K562 (cell line): ENCODE measurements around the gene BCAR3. TPM values are rescaled to one million over a fixed set of nuclear protein-coding genes. Genes with fewer than 3 reads are reported as not detected.

Experiments used
- BCL6 ChIP-seq: fragments of 250-450 bp; sonication (Bioruptor Pico); IDR thresholded peaks from 2 replicates; pipeline ENCODE4 v1.4.0; 2020
- E2F6 ChIP-seq, 2 experiments: IDR thresholded peaks; 2 replicates each; pipeline ENCODE4 v1.6.1; 2011; ENCODE audit warnings: borderline replicate concordance in 1 of 2, control low read depth in 1 of 2, low read depth in 1 of 2, low read length in 1 of 2, mild to moderate bottlenecking in 1 of 2, mixed read lengths in 1 of 2, moderate library complexity in 1 of 2; ENCODE audit not compliant: insufficient read depth in 1 of 2, insufficient read length in 1 of 2, poor library complexity in 1 of 2, severe bottlenecking in 1 of 2; ENCODE audit errors: extremely low read depth in 1 of 2
- ETV5 ChIP-seq: sonication (generic); formaldehyde crosslinking; IDR thresholded peaks from 2 replicates; pipeline ENCODE4 v1.4.0; 2020; ENCODE audit warnings: low read depth, mild to moderate bottlenecking, missing genetic modification reagents
- FOXA3 ChIP-seq, 2 experiments: fragments of 450-650 bp in 1 of 2; sonication (generic) in 1 of 2; formaldehyde crosslinking; IDR thresholded peaks in 1 of 2; conservative IDR thresholded peaks in 1 of 2; 2 replicates each; pipeline versions ENCODE4 v1.4.0 to v1.8.0; 2020 to 2022; ENCODE audit warnings: mild to moderate bottlenecking in 2 of 2, missing genetic modification reagents in 1 of 2
- GATAD2B ChIP-seq: fragments of 450-650 bp; IDR thresholded peaks from 2 replicates; pipeline ENCODE4 v1.6.1; 2017; ENCODE audit warnings: mild to moderate bottlenecking, borderline replicate concordance
- KDM5B ChIP-seq: fragments of 200-600 bp; sonication (generic); IDR thresholded peaks from 2 replicates; pipeline ENCODE4 v1.6.1; 2012; ENCODE audit warnings: low read depth, mild to moderate bottlenecking, moderate library complexity, low read length, control low read depth, inconsistent platforms; ENCODE audit not compliant: insufficient replicate concordance
- KLF1 ChIP-seq: fragments of 450-650 bp; IDR thresholded peaks from 2 replicates; pipeline ENCODE4 v1.6.1; 2016; ENCODE audit warnings: missing genetic modification characterization, missing compliant biosample characterization
- NCOA6 ChIP-seq: fragments of 450-650 bp; IDR thresholded peaks from 2 replicates; pipeline ENCODE4 v1.6.1; 2017; ENCODE audit warnings: mild to moderate bottlenecking
- POU5F1 ChIP-seq: fragments of 150-350 bp; IDR thresholded peaks from 2 replicates; pipeline ENCODE4 v1.6.1; 2014; ENCODE audit warnings: borderline replicate concordance, low read length, low read depth, mild to moderate bottlenecking; ENCODE audit not compliant: partially characterized antibody
- RAD21 ChIP-seq, 2 experiments: fragments of 250-450 bp in 1 of 2; fragments of 450-650 bp in 1 of 2; sonication (Bioruptor Pico) in 1 of 2; formaldehyde crosslinking in 1 of 2; IDR thresholded peaks in 1 of 2; conservative IDR thresholded peaks in 1 of 2; 2 replicates each; pipeline versions ENCODE4 v1.4.0 to v1.8.0; 2020 to 2022; ENCODE audit warnings: mild to moderate bottlenecking in 2 of 2, moderate library complexity in 1 of 2
- SMARCE1 ChIP-seq: fragments of 450-650 bp; IDR thresholded peaks from 2 replicates; pipeline ENCODE4 v1.7.1; 2016; ENCODE audit warnings: mild to moderate bottlenecking
- SRF ChIP-seq, 2 experiments: fragments of 250-450, 450-650 bp in 1 of 2; sonication (Bioruptor Pico) in 1 of 2; sonication (generic) in 1 of 2; formaldehyde crosslinking; IDR thresholded peaks; 2 replicates each; pipeline versions ENCODE4 v1.5.0 to v1.5.1; 2020 to 2022; ENCODE audit warnings: mild to moderate bottlenecking in 1 of 2, missing genetic modification reagents in 1 of 2
- STAG1 ChIP-seq: sonication (generic); formaldehyde crosslinking; IDR thresholded peaks from 2 replicates; pipeline ENCODE4 v1.5.0; 2020; ENCODE audit warnings: missing genetic modification reagents, borderline replicate concordance
- XRCC3 ChIP-seq: fragments of 450-650 bp; IDR thresholded peaks from 2 replicates; pipeline ENCODE4 v1.6.1; 2017; ENCODE audit warnings: mild to moderate bottlenecking, moderate library complexity
- ZBTB17 ChIP-seq: fragments of 450-650 bp; formaldehyde crosslinking; IDR thresholded peaks from 2 replicates; pipeline ENCODE4 v1.4.0; 2020; ENCODE audit warnings: mild to moderate bottlenecking
- ZC3H8 ChIP-seq: fragments of 450-650 bp; IDR thresholded peaks from 2 replicates; pipeline ENCODE4 v1.6.1; 2017
- ZEB2 ChIP-seq: fragments of 450-650 bp; IDR thresholded peaks from 2 replicates; pipeline ENCODE4 v1.6.1; 2016
- ZNF3 ChIP-seq: fragments of 250-450 bp; sonication (Bioruptor Pico); IDR thresholded peaks from 2 replicates; pipeline ENCODE4 v1.5.0; 2021; ENCODE audit warnings: mild to moderate bottlenecking, moderate library complexity
- ZNF518B ChIP-seq: fragments of 250-450 bp; sonication (Bioruptor Pico); IDR thresholded peaks from 2 replicates; pipeline ENCODE4 v1.5.0; 2021; ENCODE audit warnings: mild to moderate bottlenecking, moderate library complexity
- polyA plus RNA-seq, 8 experiments: library from polyadenylated mRNA; depleted of rRNA in 4 of 8; stranded (reverse) in 5 of 8; unstranded in 3 of 8; fragments of >200 nt; fragmentation: Nextera tagmentation in 2 of 8; fragmentation: Illumina TruSeq in 1 of 8; extraction: Ambion mirVana in 2 of 8; extraction: Trizol in 1 of 8; gene quantifications; 2 replicates each; pipeline versions ENCODE4 v1.2.1 to v1.2.3, GENCODE V29; 2011 to 2014; ENCODE audit warnings: inconsistent platforms in 1 of 8, missing spikeins in 1 of 8
- total RNA-seq, 7 experiments: library from RNA; depleted of rRNA in 6 of 7; stranded (reverse); fragments of >200 nt in 6 of 7; fragmentation: Illumina TruSeq in 2 of 7; extraction: Trizol in 2 of 7; gene quantifications; 2 replicates each; pipeline versions ENCODE4 v1.2.1 to v1.2.3, GENCODE V29; 2011 to 2021; ENCODE audit warnings: low replicate concordance in 1 of 7
- TF ChIP-seq, protein P1 (sequence below): sonication (generic); formaldehyde crosslinking; IDR thresholded peaks from 2 replicates; pipeline ENCODE4 v1.9.0; 2022; ENCODE audit warnings: mild to moderate bottlenecking, missing genetic modification reagents
- TF ChIP-seq, protein P2 (sequence below): fragments of 250-450 bp; sonication (Bioruptor Pico); IDR thresholded peaks from 2 replicates; pipeline ENCODE4 v1.4.0; 2020; ENCODE audit warnings: mild to moderate bottlenecking, moderate library complexity

Gene BCAR3
- total and polyA plus RNA-seq, 9 of the 15 experiments (the other 6 are each of a cell fraction or from before 2014, with no cell fraction given), result 1.8 to 6.3 (median 3.8) TPM

GRCh38 chr1:93567255-93567918 lies 114.2 kb downstream of the BCAR3 start (continued):
- TF ChIP-seq E2F6 (IDR thresholded peaks at IDR 0.05; ENCODE audit: borderline replicate concordance in 1 of 2, extremely low read depth in 1 of 2, insufficient read depth in 1 of 2, insufficient read length in 1 of 2, low read depth in 1 of 2, low read length in 1 of 2, poor library complexity in 1 of 2, severe bottlenecking in 1 of 2), result peak; percentile 80 to 91
- TF ChIP-seq ETV5 (CRISPR knock-in tag), result no peak
- TF ChIP-seq ZEB2, result peak; percentile 63; the same call in 1 of the 2 replicates
- peak; percentile 35 to 40; a peak in 2 of 4 replicates for TF ChIP-seq RAD21 (CRISPR knock-in tag; conservative IDR thresholded peaks at IDR 0.05 in 1 of 2, IDR thresholded peaks at IDR 0.05 in 1 of 2)
- no peak for TF ChIP-seq POU5F1
- peak; percentile 99 for TF ChIP-seq SMARCE1
- TF ChIP-seq, protein P1, sequence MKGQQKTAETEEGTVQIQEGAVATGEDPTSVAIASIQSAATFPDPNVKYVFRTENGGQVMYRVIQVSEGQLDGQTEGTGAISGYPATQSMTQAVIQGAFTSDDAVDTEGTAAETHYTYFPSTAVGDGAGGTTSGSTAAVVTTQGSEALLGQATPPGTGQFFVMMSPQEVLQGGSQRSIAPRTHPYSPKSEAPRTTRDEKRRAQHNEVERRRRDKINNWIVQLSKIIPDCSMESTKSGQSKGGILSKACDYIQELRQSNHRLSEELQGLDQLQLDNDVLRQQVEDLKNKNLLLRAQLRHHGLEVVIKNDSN (CRISPR knock-in tag), result peak; percentile 88
- TF ChIP-seq, protein P2, sequence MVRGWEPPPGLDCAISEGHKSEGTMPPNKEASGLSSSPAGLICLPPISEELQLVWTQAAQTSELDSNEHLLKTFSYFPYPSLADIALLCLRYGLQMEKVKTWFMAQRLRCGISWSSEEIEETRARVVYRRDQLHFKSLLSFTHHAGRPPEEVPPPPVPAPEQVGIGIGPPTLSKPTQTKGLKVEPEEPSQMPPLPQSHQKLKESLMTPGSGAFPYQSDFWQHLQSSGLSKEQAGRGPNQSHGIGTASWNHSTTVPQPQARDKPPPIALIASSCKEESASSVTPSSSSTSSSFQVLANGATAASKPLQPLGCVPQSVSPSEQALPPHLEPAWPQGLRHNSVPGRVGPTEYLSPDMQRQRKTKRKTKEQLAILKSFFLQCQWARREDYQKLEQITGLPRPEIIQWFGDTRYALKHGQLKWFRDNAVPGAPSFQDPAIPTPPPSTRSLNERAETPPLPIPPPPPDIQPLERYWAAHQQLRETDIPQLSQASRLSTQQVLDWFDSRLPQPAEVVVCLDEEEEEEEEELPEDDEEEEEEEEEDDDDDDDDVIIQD (CRISPR knock-in tag), result no peak
- peak; percentile 78 to 89 for TF ChIP-seq FOXA3 (CRISPR knock-in tag; conservative IDR thresholded peaks at IDR 0.05 in 1 of 2, IDR thresholded peaks at IDR 0.05 in 1 of 2)
- TF ChIP-seq ZNF518B, result no peak
- TF ChIP-seq ZC3H8, result no peak
- no peak for TF ChIP-seq SRF (CRISPR knock-in tag; IDR thresholded peaks at IDR 0.05)
- TF ChIP-seq ZNF3, result no peak
- TF ChIP-seq BCL6 (CRISPR knock-in tag), result no peak
- TF ChIP-seq GATAD2B, result peak; percentile 72; the same call in 1 of the 2 replicates
- TF ChIP-seq STAG1 (CRISPR knock-in tag), result no peak
- no peak for TF ChIP-seq KDM5B
- TF ChIP-seq KLF1 (tag), result no peak
- TF ChIP-seq ZBTB17, result peak; percentile 60
- TF ChIP-seq XRCC3, result no peak
- no peak for TF ChIP-seq NCOA6
